ENCODE results near the gene ID1. TPM values are rescaled to one million over a fixed set of nuclear protein-coding genes. Genes with fewer than 3 reads are reported as not detected.

The ID1 gene
- total RNA-seq, 1 experiment from 2014 or later, result 360 TPM

GRCh38 chr20:31641391-31641790 lies 36.3 kb downstream of the ID1 start:
- H3K4me2 ChIP-seq (ENCODE audit: insufficient read depth, insufficient read length, low read length), result no peak overlapping the region
- no peak overlapping the region for H3K56ac ChIP-seq (ENCODE audit: insufficient read length, low read depth, low read length)
- no peak overlapping the region for H3K9ac ChIP-seq (ENCODE audit: extremely low read depth, insufficient read length, low read length)
- peaks cover 8% of the 10 kb centered on the region for H3K27me3 Mint-ChIP-seq (ENCODE audit: low read depth)
- no peak overlapping the region for H2BK20ac ChIP-seq (ENCODE audit: low read depth, low read length, poor library complexity, severe bottlenecking)
- no peak overlapping the region for H2BK15ac ChIP-seq (ENCODE audit: low read depth, low read length)
- H2BK120ac ChIP-seq (ENCODE audit: low read depth, low read length, poor library complexity, severe bottlenecking), result no peak overlapping the region
- no peak overlapping the region for H2AFZ ChIP-seq (ENCODE audit: low read length)
- no peaks in the 10 kb centered on the region for H4K20me1 ChIP-seq (ENCODE audit: control insufficient read depth, insufficient read depth, insufficient read length)
- TF ChIP-seq, protein P1, sequence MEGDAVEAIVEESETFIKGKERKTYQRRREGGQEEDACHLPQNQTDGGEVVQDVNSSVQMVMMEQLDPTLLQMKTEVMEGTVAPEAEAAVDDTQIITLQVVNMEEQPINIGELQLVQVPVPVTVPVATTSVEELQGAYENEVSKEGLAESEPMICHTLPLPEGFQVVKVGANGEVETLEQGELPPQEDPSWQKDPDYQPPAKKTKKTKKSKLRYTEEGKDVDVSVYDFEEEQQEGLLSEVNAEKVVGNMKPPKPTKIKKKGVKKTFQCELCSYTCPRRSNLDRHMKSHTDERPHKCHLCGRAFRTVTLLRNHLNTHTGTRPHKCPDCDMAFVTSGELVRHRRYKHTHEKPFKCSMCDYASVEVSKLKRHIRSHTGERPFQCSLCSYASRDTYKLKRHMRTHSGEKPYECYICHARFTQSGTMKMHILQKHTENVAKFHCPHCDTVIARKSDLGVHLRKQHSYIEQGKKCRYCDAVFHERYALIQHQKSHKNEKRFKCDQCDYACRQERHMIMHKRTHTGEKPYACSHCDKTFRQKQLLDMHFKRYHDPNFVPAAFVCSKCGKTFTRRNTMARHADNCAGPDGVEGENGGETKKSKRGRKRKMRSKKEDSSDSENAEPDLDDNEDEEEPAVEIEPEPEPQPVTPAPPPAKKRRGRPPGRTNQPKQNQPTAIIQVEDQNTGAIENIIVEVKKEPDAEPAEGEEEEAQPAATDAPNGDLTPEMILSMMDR (conservative IDR thresholded peaks at IDR 0.05), result no peak
- no peaks in the 10 kb centered on the region for H3K36me3 Mint-ChIP-seq (ENCODE audit: insufficient read depth in 1 of 3, low read depth in 3 of 3)
- H2AK5ac ChIP-seq (ENCODE audit: insufficient read length, low read length), result no peak overlapping the region
- H3K23me2 ChIP-seq (ENCODE audit: insufficient read length, low read depth, low read length, poor library complexity, severe bottlenecking), result no peaks in the 10 kb centered on the region
- no peak overlapping the region for H3K23ac ChIP-seq (ENCODE audit: insufficient read length, low read depth, low read length)
- H3K79me2 ChIP-seq (ENCODE audit: insufficient read depth, low read length), result no peaks in the 10 kb centered on the region
- no peak overlapping the region for H4K5ac ChIP-seq (ENCODE audit: insufficient read length, low read depth, low read length)
- H3K4ac ChIP-seq (ENCODE audit: low read depth, low read length), result no peak overlapping the region
- H3K9me3 Mint-ChIP-seq, result no peaks in the 10 kb centered on the region
- H3T11ph ChIP-seq (ENCODE audit: low read length), result no peak overlapping the region
- H3K4me1 Mint-ChIP-seq, result peaks cover 9 to 16% of the 10 kb centered on the region in 2 experiments
- H2BK5ac ChIP-seq (ENCODE audit: insufficient read length, low read length), result no peak overlapping the region
- DNase-seq, result no peak
- H3K27me3 ChIP-seq (ENCODE audit: insufficient read depth, low read length), result no peaks in the 10 kb centered on the region
- no peak overlapping the region for H3K27ac ChIP-seq (ENCODE audit: insufficient read length, low read depth, low read length)
- WGBS (ENCODE audit: extremely low coverage, insufficient read length, low lambda C conversion rate), result no CpG with 5 or more reads among the region's 6 CpGs
- H3K9me3 ChIP-seq (ENCODE audit: control insufficient read depth, low read depth, low read length), result no peaks in the 10 kb centered on the region
- no peak overlapping the region for H3K4me3 Mint-ChIP-seq
- H3K4me1 ChIP-seq (ENCODE audit: insufficient read depth, low read length), result no peaks in the 10 kb centered on the region
- H3K79me1 ChIP-seq (ENCODE audit: insufficient read depth, low read depth, low read length, poor library complexity, severe bottlenecking), result no peaks in the 10 kb centered on the region
- no peak overlapping the region for H4K8ac ChIP-seq (replicated peaks; ENCODE audit: insufficient read length, low read depth, low read length)
- H4K91ac ChIP-seq (ENCODE audit: insufficient read length, low read depth, low read length), result no peak overlapping the region
- no peak overlapping the region for H3K14ac ChIP-seq (ENCODE audit: insufficient read depth, low read length)
- no peak overlapping the region; a peak in 1 of 7 replicates for H3K27ac Mint-ChIP-seq
- no peak overlapping the region for H2BK12ac ChIP-seq (ENCODE audit: insufficient read length, low read depth, low read length)
- H3K18ac ChIP-seq (ENCODE audit: insufficient read length, low read depth, low read length), result no peak overlapping the region
